GM20431 (cell line): Measurements from ENCODE around the gene SLC41A3.
"Not testable (repeated sequence)": the region's sequence is repeated elsewhere in the genome, so short reads cannot be mapped to it uniquely, and the experiment has no call there.

Experiments used
- in situ Hi-C: fragments of 300-500 bp; cut with MseI, MboI; formaldehyde crosslinking; loops from one replicate; pipeline ENCODE4 v1.15.0; 2020; ENCODE audit warnings: low sequenced_read_pairs; ENCODE audit not compliant: unreplicated experiment

Gene SLC41A3

GRCh38 chr3:125967156-125967555 is 116.8 kb downstream of the SLC41A3 start:
- in situ Hi-C loops = no loop called here

DNA sequence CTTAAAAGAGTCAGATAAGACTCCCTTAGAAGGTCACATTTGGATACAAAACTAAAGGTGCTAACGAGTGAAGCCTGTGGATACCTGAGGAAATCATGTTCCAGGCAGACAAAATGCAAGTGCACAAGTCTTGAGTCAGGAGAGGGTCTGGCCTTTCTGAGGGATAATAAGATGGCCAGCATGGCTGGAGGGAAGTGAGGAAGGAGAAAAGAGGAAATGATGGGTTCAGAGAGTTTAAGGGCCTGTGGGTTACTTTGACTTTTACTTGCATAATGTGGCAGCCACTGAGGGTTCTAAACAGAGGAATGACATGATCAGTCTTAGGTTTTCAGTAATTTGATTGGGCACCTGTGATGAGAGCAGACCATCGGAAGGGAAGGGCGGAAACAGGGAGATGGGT is 118.4 kb downstream of the SLC41A3 start:
- in situ Hi-C loops = no loop called here

DNA sequence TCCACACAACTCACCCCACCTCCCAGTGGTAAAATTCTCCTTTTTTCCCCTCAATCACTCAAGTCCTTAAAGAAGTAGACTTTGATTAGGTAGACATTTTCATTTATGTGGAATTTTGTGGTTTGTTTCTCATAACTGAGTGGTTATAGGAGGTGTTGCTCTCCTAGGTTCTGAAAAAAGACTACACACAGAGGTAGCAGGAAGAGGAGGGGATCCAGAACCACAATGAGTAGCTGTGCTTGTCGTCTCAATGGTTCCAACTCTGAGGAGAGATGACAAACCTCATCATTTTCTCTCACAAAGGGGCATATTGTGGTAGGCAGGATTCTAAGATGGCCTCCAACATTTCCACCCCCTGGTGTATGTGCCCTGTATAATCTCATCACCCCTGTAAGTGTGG is 120.1 kb downstream of the SLC41A3 start:
- in situ Hi-C loops = not testable (repeated sequence)

DNA sequence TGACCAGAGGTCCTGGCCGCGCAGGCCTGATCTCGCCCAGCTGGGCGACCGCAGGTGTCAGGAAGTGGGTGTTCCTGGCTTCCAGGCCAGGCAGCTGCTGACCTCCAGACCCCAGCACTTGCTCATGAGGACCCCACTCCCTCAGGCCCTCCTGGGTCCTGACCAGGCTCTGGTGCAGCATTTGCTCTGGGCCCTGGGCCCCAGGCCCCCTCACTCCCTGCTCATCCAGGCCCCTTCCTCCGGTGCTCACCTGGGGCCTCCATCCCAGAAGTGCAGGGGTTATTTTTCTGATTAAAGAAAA is 122.7 kb downstream of the SLC41A3 start:
- in situ Hi-C loops = no loop called here

DNA sequence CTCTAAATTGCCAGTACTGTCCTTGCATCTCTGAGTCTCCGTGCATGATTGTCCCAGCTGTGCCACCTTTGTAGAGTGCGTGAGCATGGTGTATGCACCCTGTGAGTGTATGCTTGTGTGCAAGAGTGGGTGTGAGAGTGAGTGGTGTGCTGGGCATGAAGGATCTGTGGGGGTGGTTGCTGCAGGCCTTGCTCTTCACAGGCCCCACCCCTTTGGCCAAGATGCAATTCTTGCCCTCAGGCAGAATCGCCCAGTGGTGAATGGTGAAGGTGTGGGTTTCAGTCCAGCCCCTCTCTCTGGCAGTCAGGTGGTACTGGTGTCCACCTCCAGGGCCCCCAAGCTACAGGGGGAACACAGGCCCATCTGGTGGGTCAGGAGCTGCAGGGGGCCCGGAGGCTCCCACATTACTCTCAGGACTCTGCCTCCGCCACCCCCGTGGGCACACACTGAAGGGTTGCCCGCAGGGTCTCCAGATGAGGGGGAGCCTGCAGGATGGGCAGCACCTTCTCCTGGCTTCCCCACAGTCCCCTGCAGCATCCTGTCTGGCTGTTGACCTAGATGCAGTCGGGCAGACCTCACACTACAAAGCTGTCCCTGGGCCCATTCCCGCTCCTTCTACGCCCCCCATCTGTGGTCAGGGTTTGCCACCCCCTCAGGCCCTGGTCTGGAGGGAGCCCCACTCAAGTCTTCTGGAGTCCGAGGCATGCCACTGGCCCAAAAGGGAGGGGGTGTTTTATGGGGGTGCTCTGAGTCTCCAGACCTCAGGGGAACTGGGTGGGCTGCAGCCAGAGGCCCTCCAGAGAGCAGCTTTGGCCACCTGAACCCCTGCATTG is 123.3 kb downstream of the SLC41A3 start:
- in situ Hi-C loops = no loop called here

DNA sequence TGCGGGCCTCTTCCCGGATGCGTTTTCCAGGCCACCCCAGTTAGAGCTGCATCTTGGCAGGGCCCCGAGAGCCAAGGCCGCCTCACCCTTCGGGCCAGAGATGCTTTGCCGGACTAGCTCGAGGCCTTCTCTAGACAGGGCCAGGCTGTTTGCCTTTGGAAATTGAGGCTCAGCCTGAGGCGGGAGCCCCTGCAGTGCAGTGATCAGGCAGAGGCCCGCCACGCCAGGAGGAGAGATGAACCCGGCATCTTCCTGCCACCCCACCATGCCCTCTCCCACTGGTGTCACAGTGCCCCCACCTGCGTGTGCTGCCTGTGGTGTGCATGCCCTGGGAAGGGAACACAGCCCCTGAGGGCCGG is 123.9 kb downstream of the SLC41A3 start:
- in situ Hi-C loops = no loop called here

- in situ Hi-C loops = no loop called here
Measured at GRCh38 chr3:125959317-125960065, 124.4 kb downstream of the SLC41A3 start.

- in situ Hi-C loops = no loop called here
Measured at GRCh38 chr3:125958511-125959316, 125.2 kb downstream of the SLC41A3 start.

DNA sequence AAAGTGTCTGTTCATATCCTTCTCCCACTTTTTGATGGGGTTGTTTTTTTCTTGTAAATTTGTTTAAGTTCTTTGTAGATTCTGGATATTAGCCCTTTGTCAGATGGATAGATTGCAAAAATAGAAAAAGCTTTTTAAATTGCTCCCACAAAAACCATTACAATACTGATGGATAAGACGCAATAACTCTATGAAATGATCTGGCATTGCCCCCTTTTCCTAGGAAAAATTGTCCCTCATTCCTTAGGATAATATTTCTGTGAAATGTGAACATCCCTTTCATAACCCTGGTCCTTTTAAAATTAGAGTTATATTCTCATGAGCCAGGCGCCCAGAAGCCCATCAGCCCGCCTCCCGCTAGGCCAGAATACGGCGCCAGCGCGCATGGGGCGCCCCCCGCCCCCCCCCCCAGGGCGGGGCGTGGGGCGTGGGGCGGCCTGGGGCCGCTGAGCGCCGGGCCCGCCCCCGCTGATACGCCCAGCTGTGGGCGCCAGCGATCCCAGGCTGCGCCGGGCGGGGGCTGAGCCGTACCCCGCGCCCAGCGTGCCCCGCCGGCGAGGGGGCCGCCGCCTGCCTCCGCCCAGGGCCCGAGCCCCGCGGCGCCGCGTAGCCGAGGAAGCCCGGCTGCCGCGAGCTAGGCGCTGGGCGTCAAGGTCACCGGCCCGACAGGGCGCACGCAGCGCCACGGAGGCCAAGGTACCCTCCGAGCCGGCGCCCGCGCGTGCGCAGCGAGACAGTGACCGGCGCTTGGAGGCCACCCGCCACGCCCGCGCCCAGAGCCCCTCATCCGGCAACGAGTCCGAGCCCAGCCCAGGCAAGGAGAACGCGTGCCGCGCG is 126.0 kb downstream of the SLC41A3 start:
- in situ Hi-C loops = no loop called here

DNA sequence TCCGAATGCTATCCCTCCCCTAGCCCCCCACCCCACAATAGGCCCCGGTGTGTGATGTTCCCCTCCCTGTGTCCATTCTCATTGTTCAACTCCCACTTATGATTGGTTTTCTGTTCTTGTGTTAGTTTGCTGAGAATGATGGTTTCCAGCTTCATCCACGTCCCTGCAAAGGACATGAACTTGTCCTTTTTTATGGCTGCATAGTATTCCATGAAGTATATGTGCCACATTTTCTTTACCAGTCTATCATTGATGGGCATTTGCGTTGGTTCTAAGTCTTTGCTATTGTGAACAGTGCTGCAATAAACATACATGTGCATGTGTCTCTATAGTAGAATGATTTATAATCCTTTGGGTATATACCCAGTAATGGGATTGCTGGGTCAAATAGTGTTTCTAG is 126.9 kb downstream of the SLC41A3 start:
- in situ Hi-C loops = not testable (repeated sequence)
